Pancreas (tissue), 10 donors: ENCODE measurements around the gene ATG7. TPM values are rescaled to one million over a fixed set of nuclear protein-coding genes. Genes with fewer than 3 reads are reported as not detected.
A peak's percentile ranks its signal among the peaks of the same experiment; 100 is the strongest.

Experiments
- ATAC-seq, 4 donors: fragments of 200-7000 bp; cut with Tn5 transposase; one replicate each; pipeline versions ENCODE4 v1.8.0 to v1.9.1; 2020; ENCODE audit warnings: mild to moderate bottlenecking in 4 of 4, moderate library complexity in 4 of 4
- DNase-seq, 6 donors: peaks; one replicate each; pipeline ENCODE4 v3.0.0-alpha.2; 2020
- FAIRE-seq: peaks from 2 replicates; lab custom pipeline; 2012; peaks lifted over from hg19 to GRCh38; lab: Jason Lieb, UNC
- H3K27ac ChIP-seq, 4 donors: fragments of 200-600 bp; sonication (generic); 1 replicate in 3 of 4; 2 replicates in 1 of 4; pipeline versions ENCODE4 v1.5.0 to v1.8.0; 2020
- H3K27me3 ChIP-seq, 4 donors: fragments of 200-600 bp; one replicate each; pipeline ENCODE4 v1.8.0; 2021
- H3K36me3 ChIP-seq, 3 donors: fragments of 200-600 bp; sonication (generic) in 1 of 3; one replicate each; pipeline versions ENCODE4 v1.5.0 to v1.8.0; 2020 to 2021
- H3K4me1 ChIP-seq, 3 donors: fragments of 200-600 bp; one replicate each; pipeline ENCODE4 v1.8.0; 2021
- H3K4me3 ChIP-seq, 4 donors: fragments of 200-600 bp; sonication (generic) in 2 of 4; one replicate each; pipeline versions ENCODE4 v1.5.0 to v1.8.0; 2020 to 2021
- H3K9me3 ChIP-seq, 4 donors: fragments of 200-600 bp; one replicate each; pipeline ENCODE4 v1.8.0; 2021
- CTCF ChIP-seq, 4 donors: fragments of 200-600 bp; sonication (generic) in 3 of 4; IDR thresholded peaks; one replicate each; pipeline versions ENCODE4 v1.5.0 to v1.8.0; 2021; ENCODE audit warnings: antibody characterized with exemption in 4 of 4
- WGBS, 2 donors: extraction: QIAGEN DNeasy Blood & Tissue Kit; methylation state at CpG; one replicate each; pipeline ENCODE4 v1.1.7; 2013; 5-methylcytosine and 5-hydroxymethylcytosine counted together
- intact Hi-C, 3 donors: fragments of 100-400 bp; cut with DNase I; formaldehyde crosslinking; loops; one replicate each; pipeline versions ENCODE4 v1.11.1 to v1.14.2; 2022
- polyA plus RNA-seq, 2 donors: library from polyadenylated mRNA; stranded (reverse); fragments of 200-250 nt; gene quantifications; one replicate each; pipeline ENCODE4 v1.2.3, GENCODE V29; 2013
- total RNA-seq, 6 donors: library from RNA; stranded (reverse); fragmentation: NEBNext Ultra II Directional in 4 of 6; extraction: Animal tissue kit (Norgen Biotek cat#: 25700) in 4 of 6; gene quantifications; one replicate each; pipeline versions ENCODE4 v1.2.1 to v1.2.4, GENCODE V29; 2021 to 2023
- donor health status: healthy with polysubstance abuse.
- donor health status: DM: no; HTN: no; CAD: no; lungs with moderate emphysema.
- donor health status: DM: no; HTN: no; CAD: no.
- donor health status: control.
- donor health status: control.
- donor health status: Bipolar disorder and iron deficiency.
- donor health status: DM: yes; HTN: yes; CAD: no.
- donor health status: DM: no; HTN: no; CAD: no.
- donor health status: DM: no; HTN: no; CAD: no.
- donor health status: DM: yes; HTN: yes; CAD: no.

The ATG7 gene
- total and polyA plus RNA-seq, 8 donors: 5.1 to 28.0 (median 15.7) TPM

- no peak overlapping the region for H3K27ac ChIP-seq
- no peaks in the 10 kb centered on the region for H3K9me3 ChIP-seq
- ATAC-seq: no peak
- FAIRE-seq: no peak
- H3K4me3 ChIP-seq: no peak overlapping the region
- no peaks in the 10 kb centered on the region for H3K27me3 ChIP-seq
- DNase-seq: no peak
- intact Hi-C loops: no loop called here
- TF ChIP-seq CTCF (IDR thresholded peaks at IDR 0.05): no peak
- H3K36me3 ChIP-seq: no peaks in the 10 kb centered on the region
- H3K4me1 ChIP-seq: peaks cover 2 to 16% (median 9%) of the 10 kb centered on the region in 3 donors
- WGBS, 2 donors: 93 to 98% methylated on average over 2 of the region's 2 CpGs
These were observed 191.4 kb downstream of the ATG7 start for GRCh38 chr3:11463591-11463990.

- Histone ChIP-seq H3K36me3 (no peaks in the 10 kb centered on the region), H3K4me1 (peaks cover 2 to 14% (median 9%) of the 10 kb centered on the region in 3 donors), H3K27me3 (no peaks in the 10 kb centered on the region), H3K27ac (no peak overlapping the region), H3K4me3 (no peak overlapping the region), H3K9me3 (no peaks in the 10 kb centered on the region)
- intact Hi-C loops: no loop called here
- DNase-seq (no peak), FAIRE-seq (no peak), ATAC-seq (no peak)
- no peak for TF ChIP-seq CTCF (IDR thresholded peaks at IDR 0.05)
- WGBS, 2 donors: 93 to 96% methylated on average over 6 of the region's 6 CpGs
These were observed 192.2 kb downstream of the ATG7 start for GRCh38 chr3:11464356-11464755.

- WGBS, 2 donors: 23 to 45% methylated on average over 9 of the region's 9 CpGs
- ATAC-seq (peak; percentile 72 to 90 (median 89)), FAIRE-seq (no peak), DNase-seq (peak in 1 of 6 donors; percentile 43)
- intact Hi-C loops: no loop called here
- Histone ChIP-seq H3K4me1 (peaks cover 2 to 14% (median 9%) of the 10 kb centered on the region in 3 donors), H3K27ac (peak overlapping the region; percentile 11 to 73 (median 64)), H3K9me3 (no peaks in the 10 kb centered on the region), H3K36me3 (no peaks in the 10 kb centered on the region), H3K4me3 (no peak overlapping the region), H3K27me3 (no peaks in the 10 kb centered on the region)
- TF ChIP-seq CTCF (IDR thresholded peaks at IDR 0.05): no peak
These were observed 193.8 kb downstream of the ATG7 start for GRCh38 chr3:11465744-11466616.

GRCh38 chr3:11467875-11468274 lies 195.7 kb downstream of the ATG7 start:
- no peak overlapping the region for H3K27ac ChIP-seq
- peaks cover 2 to 14% (median 9%) of the 10 kb centered on the region in 3 donors for H3K4me1 ChIP-seq
- DNase-seq: no peak
- no peaks in the 10 kb centered on the region for H3K27me3 ChIP-seq
- no peak for FAIRE-seq
- no peak for TF ChIP-seq CTCF (IDR thresholded peaks at IDR 0.05)
- 94 to 97% methylated on average over 4 of the region's 4 CpGs for WGBS, 2 donors
- H3K4me3 ChIP-seq: no peak overlapping the region
- H3K36me3 ChIP-seq: no peaks in the 10 kb centered on the region
- intact Hi-C loops: no loop called here
- no peaks in the 10 kb centered on the region for H3K9me3 ChIP-seq
- ATAC-seq: no peak
